ENCODE results near the gene FKBP6. TPM values are rescaled to one million over a fixed set of nuclear protein-coding genes. Genes with fewer than 3 reads are reported as not detected.
"Not testable (repeated sequence)": the region's sequence is repeated elsewhere in the genome, so short reads cannot be mapped to it uniquely, and the experiment has no call there.

Gene FKBP6
- not detected in 3 replicates for total RNA-seq
- long read RNA-seq = 0 reads

DNA sequence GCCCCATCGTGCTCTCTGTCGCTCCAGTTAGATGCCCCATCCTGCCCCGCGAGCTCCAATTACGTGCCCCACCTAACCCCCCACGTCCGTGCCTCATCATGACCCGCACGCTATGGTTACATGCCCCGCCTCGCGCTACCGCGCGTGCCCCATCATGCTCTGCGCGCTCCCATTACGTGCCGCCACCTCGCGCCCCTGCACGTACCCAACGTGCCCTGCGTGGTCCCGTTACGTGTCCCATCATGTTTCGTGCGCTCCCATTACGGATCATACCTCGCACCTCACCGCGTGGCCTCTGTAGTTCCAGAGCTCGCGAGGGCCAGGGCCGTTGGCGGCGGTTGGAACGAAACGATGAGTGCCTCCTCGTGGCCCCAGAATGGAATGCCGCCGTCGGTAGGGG is at the start of gene FKBP6, which contains the start of gene TRIM50:
TSS of gene FKBP6 (plus strand) at position 240 of the 400 bp plus-strand sequence. CDS start 268 bp downstream, outside the sequence.
TSS of gene TRIM50 (minus strand) at position 161 of the 400 bp plus-strand sequence. CDS start 3,295 bp downstream, outside the sequence.
- H3K9me3 Mint-ChIP-seq (ENCODE audit: low read depth); H3K4me3 Mint-ChIP-seq (ENCODE audit: unreplicated experiment); H3K36me3 Mint-ChIP-seq (ENCODE audit: low read depth); H3K27ac Mint-ChIP-seq (ENCODE audit: unreplicated experiment); H3K27me3 Mint-ChIP-seq (ENCODE audit: low read depth); DNase-seq (ENCODE audit: low spot score): not testable (repeated sequence)
- peaks cover 18% of the 10 kb centered on the region for H3K4me1 Mint-ChIP-seq (ENCODE audit: low read depth)

DNA sequence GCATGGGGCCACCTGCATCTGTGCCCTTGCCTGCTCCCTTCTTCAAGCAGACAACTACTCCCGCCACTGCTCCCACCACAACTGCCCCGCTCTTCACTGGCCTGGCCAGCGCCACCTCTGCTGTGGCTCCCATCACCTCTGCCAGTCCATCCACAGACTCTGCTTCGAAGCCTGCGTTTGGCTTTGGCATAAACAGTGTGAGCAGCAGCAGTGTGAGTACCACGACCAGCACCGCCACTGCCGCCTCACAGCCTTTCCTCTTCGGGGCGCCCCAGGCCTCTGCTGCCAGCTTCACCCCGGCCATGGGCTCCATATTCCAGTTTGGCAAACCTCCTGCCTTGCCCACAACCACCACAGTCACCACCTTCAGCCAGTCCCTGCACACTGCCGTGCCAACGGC is 30.7 kb upstream of the FKBP6 start:
- not testable (repeated sequence) for H3K9me3 Mint-ChIP-seq (ENCODE audit: low read depth); H3K4me3 Mint-ChIP-seq (ENCODE audit: unreplicated experiment); H3K4me1 Mint-ChIP-seq (ENCODE audit: low read depth); H3K27ac Mint-ChIP-seq (ENCODE audit: unreplicated experiment); H3K36me3 Mint-ChIP-seq (ENCODE audit: low read depth); H3K27me3 Mint-ChIP-seq (ENCODE audit: low read depth); DNase-seq (ENCODE audit: low spot score)

DNA sequence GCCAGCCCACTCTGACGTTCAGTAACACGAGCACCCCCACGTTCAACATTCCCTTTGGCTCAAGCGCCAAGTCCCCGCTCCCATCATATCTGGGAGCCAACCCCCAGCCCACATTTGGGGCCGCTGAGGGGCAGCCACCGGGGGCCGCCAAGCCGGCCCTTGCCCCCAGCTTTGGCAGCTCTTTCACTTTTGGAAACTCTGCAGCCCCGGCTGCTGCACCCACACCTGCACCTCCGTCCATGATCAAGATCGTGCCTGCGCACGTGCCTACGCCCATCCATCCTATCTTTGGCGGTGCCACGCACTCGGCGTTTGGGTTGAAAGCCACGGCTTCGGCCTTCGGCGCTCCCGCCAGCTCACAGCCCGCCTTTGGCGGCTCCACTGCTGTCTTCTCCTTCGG is 30.3 kb upstream of the FKBP6 start:
- H3K36me3 Mint-ChIP-seq (ENCODE audit: low read depth); H3K9me3 Mint-ChIP-seq (ENCODE audit: low read depth); DNase-seq (ENCODE audit: low spot score); H3K27me3 Mint-ChIP-seq (ENCODE audit: low read depth); H3K4me1 Mint-ChIP-seq (ENCODE audit: low read depth); H3K4me3 Mint-ChIP-seq (ENCODE audit: unreplicated experiment); H3K27ac Mint-ChIP-seq (ENCODE audit: unreplicated experiment): not testable (repeated sequence)

- not testable (repeated sequence) for H3K4me3 Mint-ChIP-seq (ENCODE audit: unreplicated experiment); H3K27me3 Mint-ChIP-seq (ENCODE audit: low read depth); DNase-seq (ENCODE audit: low spot score); H3K36me3 Mint-ChIP-seq (ENCODE audit: low read depth); H3K27ac Mint-ChIP-seq (ENCODE audit: unreplicated experiment); H3K9me3 Mint-ChIP-seq (ENCODE audit: low read depth); H3K4me1 Mint-ChIP-seq (ENCODE audit: low read depth)
Measured at GRCh38 chr7:73299812-73300211, 28.1 kb upstream of the FKBP6 start.

DNA sequence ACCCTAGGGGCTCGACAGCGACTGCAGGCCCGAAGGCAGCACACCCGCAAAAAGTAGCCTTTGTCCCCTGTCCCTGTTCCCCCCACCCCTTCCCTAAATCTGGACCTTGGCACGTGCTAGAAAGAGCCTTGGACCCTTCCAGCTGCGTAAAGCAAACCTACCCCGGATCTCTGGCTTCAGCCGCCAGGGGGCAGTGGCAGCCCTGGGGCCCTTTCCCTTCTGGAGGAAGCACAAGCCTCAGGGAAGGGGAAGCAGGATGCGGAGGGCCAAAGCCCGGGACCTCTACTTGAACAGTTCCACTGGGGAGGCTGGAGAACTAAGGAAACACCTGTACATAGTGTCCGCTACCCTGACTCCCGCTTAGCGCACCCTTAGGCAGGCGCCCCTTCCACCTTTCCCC is 26.9 kb upstream of the FKBP6 start:
- H3K27me3 Mint-ChIP-seq (ENCODE audit: low read depth); H3K4me3 Mint-ChIP-seq (ENCODE audit: unreplicated experiment); H3K36me3 Mint-ChIP-seq (ENCODE audit: low read depth); H3K4me1 Mint-ChIP-seq (ENCODE audit: low read depth); H3K9me3 Mint-ChIP-seq (ENCODE audit: low read depth); H3K27ac Mint-ChIP-seq (ENCODE audit: unreplicated experiment); DNase-seq (ENCODE audit: low spot score): not testable (repeated sequence)
- TF ChIP-seq, protein P1, sequence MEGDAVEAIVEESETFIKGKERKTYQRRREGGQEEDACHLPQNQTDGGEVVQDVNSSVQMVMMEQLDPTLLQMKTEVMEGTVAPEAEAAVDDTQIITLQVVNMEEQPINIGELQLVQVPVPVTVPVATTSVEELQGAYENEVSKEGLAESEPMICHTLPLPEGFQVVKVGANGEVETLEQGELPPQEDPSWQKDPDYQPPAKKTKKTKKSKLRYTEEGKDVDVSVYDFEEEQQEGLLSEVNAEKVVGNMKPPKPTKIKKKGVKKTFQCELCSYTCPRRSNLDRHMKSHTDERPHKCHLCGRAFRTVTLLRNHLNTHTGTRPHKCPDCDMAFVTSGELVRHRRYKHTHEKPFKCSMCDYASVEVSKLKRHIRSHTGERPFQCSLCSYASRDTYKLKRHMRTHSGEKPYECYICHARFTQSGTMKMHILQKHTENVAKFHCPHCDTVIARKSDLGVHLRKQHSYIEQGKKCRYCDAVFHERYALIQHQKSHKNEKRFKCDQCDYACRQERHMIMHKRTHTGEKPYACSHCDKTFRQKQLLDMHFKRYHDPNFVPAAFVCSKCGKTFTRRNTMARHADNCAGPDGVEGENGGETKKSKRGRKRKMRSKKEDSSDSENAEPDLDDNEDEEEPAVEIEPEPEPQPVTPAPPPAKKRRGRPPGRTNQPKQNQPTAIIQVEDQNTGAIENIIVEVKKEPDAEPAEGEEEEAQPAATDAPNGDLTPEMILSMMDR (IDR thresholded peaks at IDR 0.05) = peak; percentile 33

- H3K36me3 Mint-ChIP-seq (ENCODE audit: low read depth); H3K4me1 Mint-ChIP-seq (ENCODE audit: low read depth); H3K27me3 Mint-ChIP-seq (ENCODE audit: low read depth); H3K4me3 Mint-ChIP-seq (ENCODE audit: unreplicated experiment); H3K27ac Mint-ChIP-seq (ENCODE audit: unreplicated experiment); DNase-seq (ENCODE audit: low spot score); H3K9me3 Mint-ChIP-seq (ENCODE audit: low read depth): not testable (repeated sequence)
Measured at GRCh38 chr7:73302846-73303245, 25.1 kb upstream of the FKBP6 start.

- Mint-ChIP-seq H3K27me3 (ENCODE audit: low read depth) (no peaks in the 10 kb centered on the region), H3K4me1 (ENCODE audit: low read depth) (peaks cover 11% of the 10 kb centered on the region), H3K27ac (ENCODE audit: unreplicated experiment) (no peak overlapping the region), H3K4me3 (ENCODE audit: unreplicated experiment) (no peak overlapping the region), H3K9me3 (ENCODE audit: low read depth) (no peaks in the 10 kb centered on the region), H3K36me3 (ENCODE audit: low read depth) (peaks cover 8% of the 10 kb centered on the region)
- DNase-seq (ENCODE audit: low spot score) = no peak
- TF ChIP-seq, protein P1 (IDR thresholded peaks at IDR 0.05) = no peak
Measured at GRCh38 chr7:73303546-73303945, 24.4 kb upstream of the FKBP6 start.

DNA sequence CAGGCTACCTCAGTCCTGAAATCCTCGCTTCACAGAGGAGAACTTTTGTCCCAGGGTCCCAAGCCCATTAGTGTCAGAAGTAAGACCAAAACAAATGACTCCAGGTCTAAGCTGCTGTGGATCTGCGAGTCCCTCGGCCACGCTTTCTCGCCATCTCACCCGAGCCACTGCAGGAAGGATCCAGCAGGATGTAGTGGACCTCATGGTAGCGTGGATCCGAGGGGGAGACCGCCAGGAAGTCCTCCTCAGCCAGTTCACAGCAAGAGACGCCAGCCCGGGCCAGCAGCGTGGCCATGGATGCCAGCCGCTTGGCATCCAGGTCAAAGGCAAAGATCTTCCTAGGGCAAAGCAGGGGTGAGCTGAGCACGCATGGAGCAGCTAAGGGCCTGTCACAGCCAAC is 23.9 kb upstream of the FKBP6 start:
- TF ChIP-seq, protein P1 (IDR thresholded peaks at IDR 0.05) = no peak
- no peak for DNase-seq (ENCODE audit: low spot score)
- H3K27ac Mint-ChIP-seq (ENCODE audit: unreplicated experiment) = no peak overlapping the region
- H3K36me3 Mint-ChIP-seq (ENCODE audit: low read depth) = peaks cover 8% of the 10 kb centered on the region
- H3K4me1 Mint-ChIP-seq (ENCODE audit: low read depth) = peaks cover 15% of the 10 kb centered on the region
- no peak overlapping the region for H3K4me3 Mint-ChIP-seq (ENCODE audit: unreplicated experiment)
- H3K27me3 Mint-ChIP-seq (ENCODE audit: low read depth) = no peaks in the 10 kb centered on the region
- H3K9me3 Mint-ChIP-seq (ENCODE audit: low read depth) = no peaks in the 10 kb centered on the region

All from chondrocyte (in vitro differentiated cells).